GM18519 (cell line): ENCODE results near the gene GDAP1L1.
"Not testable (repeated sequence)": the region's sequence is repeated elsewhere in the genome, so short reads cannot be mapped to it uniquely, and the experiment has no call there.

Experiments
- ATAC-seq: cut with Tn5 transposase; IDR thresholded peaks from one replicate; pipeline ENCODE4 v1.9.1; 2021; ENCODE audit warnings: mild to moderate bottlenecking, moderate library complexity; ENCODE audit not compliant: unreplicated experiment, low FRiP score

GDAP1L1 gene

GRCh38 chr20:44219170-44219730, 27.9 kb upstream of the GDAP1L1 start:
- no peak for ATAC-seq

DNA sequence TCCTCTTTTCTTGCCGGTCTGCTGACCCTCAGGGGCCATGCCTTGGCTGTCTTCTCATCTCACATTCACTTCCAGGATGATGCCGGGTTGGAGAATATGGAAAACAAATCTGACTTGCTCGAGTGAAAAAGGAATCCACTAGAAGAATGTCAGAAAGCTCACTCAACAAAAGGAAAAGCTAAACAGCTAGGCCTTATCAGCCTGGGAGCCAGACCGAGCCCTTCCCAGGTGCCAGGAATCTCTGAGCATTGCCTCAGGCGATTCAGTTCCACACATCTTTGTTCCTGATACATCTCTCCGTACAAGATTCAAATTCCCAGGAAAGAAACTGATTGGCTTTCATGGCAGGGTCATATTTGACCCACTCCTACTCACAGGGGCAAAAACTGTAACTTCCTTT, 27.3 kb upstream of the GDAP1L1 start:
- no peak for ATAC-seq

GRCh38 chr20:44221368-44221954, 25.6 kb upstream of the GDAP1L1 start:
- no peak for ATAC-seq

DNA sequence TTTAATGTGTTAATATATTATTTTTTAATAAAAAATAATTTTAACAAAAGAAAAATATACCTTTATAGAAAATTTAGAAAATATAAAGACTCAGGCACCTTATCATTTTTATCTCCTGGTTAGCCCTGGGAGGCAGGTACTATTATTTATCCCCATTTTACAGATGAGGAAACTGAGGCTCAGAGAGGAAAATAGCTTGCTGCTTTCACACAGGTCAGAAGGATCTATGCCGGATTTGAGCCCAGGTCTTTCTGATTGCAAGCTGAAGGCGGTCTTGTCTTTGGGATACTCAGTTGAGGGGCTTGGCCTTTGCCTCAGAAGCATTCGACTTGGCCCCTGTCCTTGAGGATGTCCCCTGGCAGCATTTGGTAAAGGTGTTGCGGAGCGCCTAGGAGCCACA, 25.1 kb upstream of the GDAP1L1 start:
- ATAC-seq, result no peak

GRCh38 chr20:44222633-44223368, 24.3 kb upstream of the GDAP1L1 start:
- ATAC-seq, result no peak

DNA sequence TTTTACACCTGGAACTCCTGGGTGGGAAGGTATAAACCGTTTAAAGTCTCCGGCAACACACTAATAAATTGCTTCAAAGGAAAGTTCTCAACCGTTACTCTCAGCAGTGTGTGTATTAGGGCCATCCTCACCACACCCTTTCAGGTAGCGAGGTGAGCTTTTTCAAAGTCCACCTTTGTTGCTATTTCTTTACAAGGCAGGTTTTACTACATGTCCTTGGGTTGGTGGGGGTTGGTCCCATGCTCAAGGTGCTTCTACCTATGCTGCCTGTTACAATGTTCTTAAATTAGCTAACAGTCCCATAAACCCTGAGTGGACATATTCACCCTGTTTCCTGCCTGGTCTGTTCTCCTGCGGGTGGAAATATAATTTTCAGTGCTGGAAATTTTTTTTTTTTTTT, 23.4 kb upstream of the GDAP1L1 start:
- no peak for ATAC-seq

- no peak for ATAC-seq
These were observed 22.5 kb upstream of the GDAP1L1 start for GRCh38 chr20:44224637-44225036.

GRCh38 chr20:44228465-44229258, 18.4 kb upstream of the GDAP1L1 start:
- ATAC-seq, result no peak

DNA sequence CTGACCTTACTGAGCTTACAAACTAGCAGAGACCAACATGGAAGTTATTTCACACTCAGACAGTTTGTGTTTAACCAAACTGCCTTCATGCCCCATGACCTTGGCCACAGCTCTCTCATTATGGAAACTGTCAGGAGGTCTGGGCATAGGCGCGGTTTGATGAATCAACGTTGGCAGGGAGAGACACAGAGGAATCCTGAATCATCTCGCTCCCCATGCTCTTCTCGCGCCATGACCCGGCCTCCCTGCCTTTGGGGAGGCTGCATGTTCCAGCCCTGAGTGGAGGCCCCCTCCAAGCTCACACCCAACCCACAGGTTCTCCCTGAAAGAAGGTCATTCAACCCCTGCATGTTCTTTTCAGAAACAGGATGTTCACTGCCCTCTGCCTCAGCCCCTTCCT, 15.9 kb upstream of the GDAP1L1 start:
- ATAC-seq, result no peak

DNA sequence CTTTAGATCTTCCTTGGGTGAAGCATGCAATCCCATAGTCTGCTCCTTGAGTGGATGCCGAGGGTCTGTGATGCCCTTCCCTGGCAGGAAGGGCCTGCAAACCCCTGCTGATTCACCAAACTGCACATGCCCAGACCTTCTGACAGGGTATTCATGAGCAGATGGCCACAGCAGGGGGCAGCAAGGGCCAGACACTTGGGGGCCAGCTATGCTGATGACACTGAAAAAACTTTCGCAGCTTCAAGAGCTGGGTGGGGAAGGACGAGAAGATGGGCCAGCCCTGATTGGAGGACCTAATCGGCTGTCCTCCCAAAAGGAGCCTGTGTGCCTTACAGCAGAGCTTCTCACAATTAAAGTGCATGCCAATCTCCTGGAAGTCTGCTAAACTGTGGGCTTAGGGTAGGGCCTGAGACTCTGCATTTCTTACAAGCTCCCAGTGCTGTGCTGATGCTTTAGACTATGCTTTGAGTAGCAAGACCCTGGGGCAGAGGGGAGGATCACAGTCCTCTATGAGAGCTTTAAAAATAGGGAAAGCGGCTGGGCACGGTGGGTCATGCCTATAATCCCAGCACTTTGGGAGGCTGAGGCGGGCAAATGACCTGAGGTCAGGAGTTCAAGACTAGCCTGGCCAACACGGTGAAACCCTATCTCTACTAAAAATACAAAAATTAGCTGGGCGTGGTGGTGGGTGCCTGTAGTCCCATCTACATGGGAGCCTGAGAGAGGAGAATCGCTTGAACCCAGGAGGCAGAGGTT, 15.2 kb upstream of the GDAP1L1 start:
- no peak for ATAC-seq

DNA sequence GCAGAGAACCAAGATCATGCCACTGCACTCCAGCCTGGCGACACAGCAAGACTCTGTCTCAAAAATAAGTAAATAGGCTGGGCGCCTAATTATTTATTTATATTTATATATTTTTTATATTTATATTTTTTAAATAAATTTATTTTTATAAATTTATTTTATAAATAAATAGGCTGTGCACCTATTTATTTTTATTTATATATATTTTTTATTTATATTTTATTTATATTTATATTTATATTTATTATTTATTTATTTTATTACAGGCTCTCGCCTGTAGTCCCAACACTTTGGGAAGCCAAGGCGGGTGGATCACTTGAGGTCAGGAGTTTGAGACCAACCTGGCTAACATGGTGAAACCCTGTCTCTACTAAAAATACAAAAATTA, 14.6 kb upstream of the GDAP1L1 start:
- ATAC-seq, result not testable (repeated sequence)

- ATAC-seq, result no peak
These were observed 13.6 kb upstream of the GDAP1L1 start for GRCh38 chr20:44233436-44234016.

DNA sequence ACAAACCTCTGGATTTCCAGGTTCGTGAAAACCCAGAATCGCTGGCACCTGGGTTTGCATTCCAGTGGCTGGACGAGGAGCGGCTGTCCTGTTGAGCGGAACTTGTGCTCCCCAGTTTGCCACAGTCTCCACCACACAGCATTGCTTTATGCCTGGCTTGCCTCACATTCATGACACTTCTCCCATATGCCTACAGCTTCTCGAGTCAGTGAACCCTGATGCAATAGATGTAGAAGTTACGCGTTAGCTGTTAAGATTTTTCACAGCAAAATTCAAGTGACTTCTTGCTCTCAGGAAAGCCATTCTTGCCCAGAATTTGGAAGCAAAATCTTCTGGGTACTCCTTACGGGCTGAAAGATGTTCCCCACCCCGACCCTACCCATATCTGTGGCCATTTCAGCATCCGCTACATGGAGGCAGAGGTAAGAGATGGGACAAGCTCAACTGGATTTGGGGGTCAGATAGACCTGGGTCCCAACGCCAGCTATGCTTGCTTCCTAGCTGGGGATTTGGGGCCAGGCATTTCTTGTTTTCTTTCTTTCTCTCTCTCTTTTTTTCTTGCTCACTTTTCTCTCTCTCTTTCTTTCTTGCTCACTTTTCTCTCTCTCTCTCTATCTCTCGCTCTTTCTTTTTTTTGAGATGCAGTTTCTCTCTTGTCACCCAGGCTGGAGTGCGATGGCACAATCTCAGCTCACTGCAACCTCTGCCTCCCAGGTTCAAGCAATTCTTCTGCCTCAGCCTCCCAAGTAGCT, 12.4 kb upstream of the GDAP1L1 start:
- no peak for ATAC-seq

- no peak for ATAC-seq
These were observed 11.4 kb upstream of the GDAP1L1 start for GRCh38 chr20:44235702-44236101.

GRCh38 chr20:44236840-44237239, 10.3 kb upstream of the GDAP1L1 start:
- not testable (repeated sequence) for ATAC-seq

- ATAC-seq, result no peak
These were observed 5.3 kb upstream of the GDAP1L1 start for GRCh38 chr20:44241796-44242195.

DNA sequence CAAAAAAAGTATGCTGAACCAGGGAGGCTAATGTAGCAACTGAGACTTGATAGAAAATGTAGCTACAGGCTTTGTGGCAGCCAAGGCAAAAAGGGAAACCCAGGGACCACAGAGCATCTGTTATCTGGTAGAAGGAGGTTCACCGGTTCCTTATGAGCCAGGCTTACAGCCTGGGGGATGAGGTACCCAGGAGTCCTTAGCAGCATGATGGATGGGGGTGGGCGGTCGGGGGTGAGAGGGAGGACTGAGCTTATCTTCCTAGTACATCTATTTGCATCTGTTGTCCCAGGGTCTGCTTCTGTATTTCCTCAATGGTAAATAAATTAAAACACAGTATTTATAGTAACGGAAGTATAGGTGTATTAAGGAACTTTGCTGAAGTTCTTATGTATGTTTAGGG, 1.1 kb upstream of the GDAP1L1 start:
- ATAC-seq, result no peak

DNA sequence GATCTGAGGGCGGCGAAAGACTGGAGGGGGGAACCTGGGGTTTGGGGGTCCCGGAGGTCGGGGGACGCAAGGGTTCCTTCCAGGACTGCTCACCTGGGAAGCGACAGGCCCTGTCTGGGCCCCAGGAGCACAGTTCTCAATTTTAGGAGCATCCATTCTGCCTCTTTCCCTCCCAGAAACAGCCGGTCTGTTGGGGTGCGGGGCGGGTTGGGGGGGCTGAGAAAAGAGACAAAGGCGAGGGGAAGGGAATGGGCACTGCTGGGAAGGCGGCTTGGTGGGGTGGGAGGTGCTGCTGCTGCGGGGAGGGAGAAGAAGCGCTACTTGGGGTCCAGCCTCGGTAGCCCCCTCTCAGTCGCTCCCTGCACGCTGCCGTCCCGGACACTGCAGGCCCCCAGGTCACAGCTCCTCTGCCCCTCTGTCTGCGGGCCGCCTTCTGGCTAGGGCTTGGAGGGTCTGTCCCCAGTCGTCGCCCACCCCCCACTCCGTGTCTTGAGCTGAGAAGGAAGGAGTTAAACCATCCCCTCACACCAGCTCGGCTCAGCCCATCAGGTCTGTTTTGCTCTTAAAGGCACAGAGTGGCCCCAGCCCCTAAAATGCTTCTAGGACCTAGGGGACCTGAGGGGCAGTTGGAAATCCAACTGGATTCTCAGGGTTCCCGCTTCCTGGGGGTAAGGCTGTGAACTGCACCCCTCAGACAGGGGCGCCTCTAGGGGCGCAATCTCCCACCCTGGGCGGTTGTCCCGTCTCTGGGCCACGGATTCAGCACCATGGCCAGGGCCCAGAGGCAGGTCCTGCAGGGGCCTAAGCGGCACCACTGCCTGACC, 690 bp downstream of the GDAP1L1 start:
- no peak for ATAC-seq

DNA sequence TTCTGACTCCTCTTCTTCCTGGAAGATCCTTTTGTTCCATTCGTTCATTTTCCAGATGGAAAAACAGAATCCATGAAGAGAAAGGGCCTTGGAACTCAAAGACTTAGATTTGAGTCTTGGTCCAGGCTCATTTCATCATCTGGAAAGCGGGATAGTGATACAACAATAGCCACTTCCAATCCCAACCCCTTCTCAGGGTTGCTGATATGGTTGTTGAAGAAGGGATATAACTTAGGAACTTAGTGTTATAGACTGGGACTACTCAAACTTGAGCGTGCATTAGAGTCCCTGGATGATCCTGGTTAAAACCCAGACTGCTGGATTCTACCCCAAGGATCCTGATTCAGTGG, 1.3 kb downstream of the GDAP1L1 start:
- no peak for ATAC-seq
